ENCODE data around the gene CLC.
"Not testable (repeated sequence)": the region's sequence is repeated elsewhere in the genome, so short reads cannot be mapped to it uniquely, and the experiment has no call there.

Gene CLC

GRCh38 chr19:39728040-39728439 is 9.8 kb downstream of the CLC start:
- no peak for DNase-seq

- DNase-seq = no peak
Measured at GRCh38 chr19:39727070-39727800, 10.6 kb downstream of the CLC start.

- DNase-seq = no peak
Measured at GRCh38 chr19:39725995-39726394, 11.8 kb downstream of the CLC start.

- not testable (repeated sequence) for DNase-seq
Measured at GRCh38 chr19:39720144-39720543, 17.7 kb downstream of the CLC start.

- DNase-seq = no peak
Measured at GRCh38 chr19:39710333-39710890, 27.4 kb downstream of the CLC start.

GRCh38 chr19:39709026-39709872 is 28.6 kb downstream of the CLC start:
- no peak for DNase-seq

GRCh38 chr19:39708594-39708993 is 29.2 kb downstream of the CLC start:
- no peak for DNase-seq

DNA sequence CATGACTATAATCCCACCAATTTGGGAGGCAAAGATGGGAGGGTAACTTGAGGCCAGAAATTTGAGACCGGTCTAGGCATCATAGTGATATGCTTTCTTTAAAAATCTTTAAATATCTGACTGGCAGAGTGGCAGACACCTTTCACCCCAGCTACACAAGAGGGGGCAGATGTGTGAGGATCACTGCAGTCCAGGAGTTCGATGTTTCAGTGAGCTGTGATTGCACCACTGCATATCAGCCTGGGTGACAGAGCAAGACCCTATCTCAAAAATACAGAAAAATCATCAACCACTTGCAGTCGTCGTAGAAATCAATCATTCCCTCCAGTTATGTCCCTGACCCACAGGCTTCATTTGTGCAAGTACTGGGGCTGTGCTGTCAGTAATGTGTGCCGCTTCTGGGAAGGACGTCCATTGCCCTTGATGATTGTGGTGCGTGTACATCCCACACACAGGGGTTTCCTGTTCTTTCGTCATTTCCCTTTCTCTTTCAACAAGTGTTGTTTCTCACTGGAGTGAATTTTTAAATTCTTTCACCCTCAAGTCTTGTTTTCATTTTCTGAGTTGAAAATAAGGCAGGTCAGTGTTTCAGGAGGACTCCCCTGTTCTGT is 32.1 kb downstream of the CLC start:
- DNase-seq = no peak

DNA sequence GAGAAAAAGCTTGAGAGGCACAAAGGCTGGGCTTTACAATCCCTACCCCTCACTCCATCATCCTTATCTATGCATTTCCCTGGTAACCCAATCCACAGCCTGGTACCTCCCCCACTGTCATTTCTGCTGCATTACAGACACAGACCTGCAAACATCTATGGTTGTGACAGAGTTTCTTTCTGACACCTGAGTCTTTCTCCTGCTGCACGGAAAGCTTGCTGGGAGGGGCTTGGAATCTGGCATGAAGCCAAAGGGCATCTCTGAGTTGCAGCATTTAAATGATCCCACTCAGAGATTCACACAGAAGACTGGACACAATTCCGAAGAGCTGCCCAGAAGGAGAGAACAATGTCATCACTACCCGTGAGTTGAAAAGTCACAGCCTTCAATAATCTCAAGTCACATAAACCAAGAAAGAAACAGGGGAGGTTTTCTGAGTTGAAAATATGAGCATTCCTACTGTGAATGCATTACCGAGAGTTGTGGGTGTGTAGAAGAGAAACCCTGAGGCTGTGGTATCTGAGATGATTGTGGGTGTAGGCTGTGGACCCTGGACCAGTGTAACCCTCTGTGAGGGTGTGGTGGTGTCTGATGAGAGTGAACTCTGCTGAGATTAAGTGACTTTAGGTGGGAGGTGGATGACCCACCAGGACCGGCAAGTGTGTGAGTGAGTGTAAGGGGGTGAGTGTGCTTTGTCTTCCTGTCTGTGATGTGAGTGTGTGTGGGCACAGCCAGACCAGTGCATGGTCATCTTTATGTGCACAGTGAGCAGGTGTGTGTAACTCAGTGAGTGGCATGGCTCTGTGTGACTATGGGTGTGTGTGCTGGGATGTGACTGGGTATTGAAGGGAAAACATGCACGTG is 33.4 kb downstream of the CLC start, which contains the start of gene LGALS14:
TSS of gene LGALS14 (plus strand) at position 301 of the 864 bp plus-strand sequence. CDS start at position 349, 48 bp downstream.
- DNase-seq = peak; percentile 1 to 43 (median 31)

DNA sequence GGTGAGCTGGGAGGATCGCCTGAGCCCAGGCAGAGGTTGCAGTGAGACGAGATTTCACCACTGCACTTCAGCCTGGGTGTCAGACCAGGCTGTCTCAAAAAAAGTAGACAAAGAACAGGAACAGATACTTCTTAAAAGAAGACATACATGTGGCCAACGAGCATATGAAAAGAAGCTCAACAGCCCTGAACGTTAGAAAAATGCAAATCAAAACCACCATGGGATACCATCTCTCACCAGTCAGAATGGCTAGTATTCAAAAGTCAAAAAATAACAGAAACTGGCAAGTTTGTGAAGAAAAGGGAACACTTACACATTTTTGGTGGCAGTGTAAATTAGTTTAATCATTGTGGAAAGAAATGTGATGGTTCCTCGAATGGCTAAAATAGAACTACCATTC is 36.5 kb downstream of the CLC start:
- DNase-seq = no peak

DNA sequence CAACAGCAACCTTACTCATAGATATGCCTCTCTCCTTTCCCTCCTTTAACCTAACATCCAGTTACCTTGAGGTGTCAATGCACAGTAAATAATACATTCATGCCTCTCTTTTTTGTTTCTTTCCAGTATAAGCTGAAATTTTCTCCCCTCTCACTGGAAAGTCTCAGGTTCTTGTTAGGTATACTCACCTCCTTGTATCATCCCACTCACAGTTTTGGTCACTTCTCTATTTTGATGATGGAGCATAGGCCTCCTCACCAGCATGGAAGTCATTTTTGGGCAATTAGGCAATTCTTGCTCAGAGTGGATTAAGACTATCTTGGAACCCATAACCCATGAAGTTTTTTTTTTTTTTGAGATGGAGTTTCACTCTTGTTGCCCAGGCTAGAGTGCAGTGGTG is 39.3 kb downstream of the CLC start:
- no peak for DNase-seq

GRCh38 chr19:39696387-39696786 is 41.4 kb downstream of the CLC start:
- DNase-seq = no peak

DNA sequence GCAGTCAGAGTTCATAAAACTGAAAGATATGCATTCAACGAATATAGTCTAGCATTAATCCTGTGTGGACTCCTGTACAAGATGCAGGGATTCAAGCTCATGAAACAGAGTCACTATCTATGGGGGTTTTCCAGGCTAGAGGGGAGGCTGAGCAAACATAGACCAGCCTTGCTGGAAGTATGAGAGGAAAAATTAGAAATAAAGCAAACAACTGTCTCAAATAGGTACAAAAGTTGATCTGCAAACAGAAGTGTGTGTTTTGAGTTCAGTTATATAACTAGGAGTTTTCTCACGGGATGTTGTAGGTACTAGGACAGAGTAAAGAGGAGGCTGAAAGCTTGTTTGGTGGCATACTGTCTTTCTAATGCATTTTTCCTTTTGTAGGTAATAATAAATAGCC is 42.1 kb downstream of the CLC start:
- no peak for DNase-seq

- DNase-seq = no peak
Measured at GRCh38 chr19:39692822-39693221, 45.0 kb downstream of the CLC start.

- DNase-seq = no peak
Measured at GRCh38 chr19:39692166-39692565, 45.7 kb downstream of the CLC start.

DNA sequence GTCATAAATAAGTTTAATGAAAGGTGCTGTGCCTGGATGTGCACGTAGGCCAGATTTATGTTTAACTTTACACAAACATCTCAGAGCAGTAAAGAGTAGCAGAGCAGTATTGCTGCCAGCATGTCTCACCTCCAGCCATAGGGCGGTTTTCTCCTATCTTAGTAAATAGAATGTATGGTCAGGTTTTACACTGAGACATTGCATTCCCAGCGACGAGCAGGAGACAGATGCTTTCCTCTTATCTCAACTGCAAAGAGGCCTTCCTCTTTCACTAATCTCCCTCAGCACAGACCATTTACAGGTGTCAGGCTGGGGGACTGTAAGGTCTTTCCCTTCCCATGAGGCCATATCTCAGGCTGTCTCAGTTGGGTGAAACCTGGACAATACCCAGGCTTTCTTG is 49.2 kb downstream of the CLC start:
- DNase-seq = not testable (repeated sequence)

DNA sequence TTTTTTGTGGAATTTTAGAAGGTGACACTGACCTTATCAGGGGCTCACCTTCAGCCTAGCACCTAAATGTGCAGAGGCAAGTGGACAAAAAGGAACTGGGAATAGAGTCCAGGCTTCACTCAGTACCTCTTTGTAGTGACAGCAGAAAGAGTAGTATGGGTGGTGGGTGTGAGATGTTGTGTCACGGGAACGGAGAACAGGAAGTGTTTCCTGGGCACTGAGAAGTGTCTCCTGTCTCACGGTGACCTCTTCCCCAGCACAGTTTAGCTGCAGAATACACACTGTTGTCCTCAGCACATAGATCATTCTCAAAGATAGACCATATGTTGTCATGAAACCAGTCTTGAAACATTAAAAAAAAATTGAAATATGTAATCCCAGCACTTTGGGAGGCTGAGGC is 51.1 kb downstream of the CLC start:
- no peak for DNase-seq

DNA sequence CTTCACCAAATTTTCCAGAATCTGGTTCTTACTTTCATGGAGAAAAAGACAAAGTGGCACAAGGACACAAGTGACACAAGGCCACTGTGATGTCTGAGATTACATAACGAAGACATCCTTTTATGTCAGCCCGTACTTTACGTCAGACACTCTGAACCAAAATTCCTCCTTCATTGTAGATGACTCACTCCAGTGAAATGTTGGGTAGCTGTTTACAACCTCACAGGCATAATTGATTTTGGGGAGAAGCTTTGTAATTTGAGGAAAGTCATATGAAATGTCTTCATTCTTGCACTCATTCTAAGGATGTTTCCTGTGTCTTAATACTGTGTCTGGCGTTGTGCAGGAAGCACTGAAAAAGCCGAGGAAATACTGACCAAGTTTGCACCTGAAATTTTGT is 53.6 kb downstream of the CLC start:
- no peak for DNase-seq

DNA sequence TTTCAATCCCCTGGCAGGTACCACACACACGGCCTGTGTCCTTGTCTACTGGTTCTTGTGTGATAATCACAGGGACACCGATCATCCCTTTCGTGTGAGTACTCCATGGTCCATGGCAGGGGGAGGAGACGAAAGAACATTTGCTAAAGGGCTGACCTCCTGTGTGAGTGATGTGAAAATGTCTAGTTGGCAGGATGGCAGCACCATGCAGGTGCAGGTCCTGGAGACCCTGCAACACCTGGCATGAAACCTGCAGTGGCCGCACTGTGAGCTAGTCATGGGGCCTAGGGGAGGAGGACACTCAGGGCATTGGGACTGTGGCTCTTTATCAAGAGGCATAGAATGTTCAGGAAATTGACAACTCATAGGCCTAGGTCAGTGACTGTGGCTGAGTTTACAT is 56.4 kb downstream of the CLC start:
- DNase-seq = no peak

All from NCI-H1417 (cell line).